ENCODE data around the gene FBXL7.

- no peak for TF ChIP-seq CTCF (IDR thresholded peaks at IDR 0.05)
- TF ChIP-seq EZH2 (IDR thresholded peaks at IDR 0.05; ENCODE audit: borderline replicate concordance, insufficient read depth, low read depth, low read length, poor library complexity, severe bottlenecking), result no peak
Observed at GRCh38 chr5:15807248-15807647, 307.3 kb downstream of the FBXL7 start.

All from B cell (primary cell).